ENCODE data around the gene SPTA1. TPM values are rescaled to one million over a fixed set of nuclear protein-coding genes. Genes with fewer than 3 reads are reported as not detected.

The SPTA1 gene
- total RNA-seq, 1 experiment from 2014 or later, result not detected

Other genes with a start within 250 kb of the SPTA1 start
- gene OR10K1, start 224.9 kb downstream of the SPTA1 start, total RNA-seq (2021; ENCODE audit: unreplicated experiment), result not detected
- gene OR10R2, start 214.5 kb downstream of the SPTA1 start, total RNA-seq (2021; ENCODE audit: unreplicated experiment), result not detected
- gene OR6Y1, start 132.3 kb downstream of the SPTA1 start, total RNA-seq (2021; ENCODE audit: unreplicated experiment), result not detected
- not detected for gene OR6P1, start 116.1 kb downstream of the SPTA1 start, total RNA-seq (2021; ENCODE audit: unreplicated experiment)
- not detected for gene OR10X1, start 106.8 kb downstream of the SPTA1 start, total RNA-seq (2021; ENCODE audit: unreplicated experiment)
- gene OR10Z1, start 81.4 kb downstream of the SPTA1 start, total RNA-seq (2021; ENCODE audit: unreplicated experiment), result not detected
- gene OR6K2, start 13.9 kb upstream of the SPTA1 start, total RNA-seq (2021; ENCODE audit: unreplicated experiment), result not detected
- not detected for gene OR6K3, start 34.0 kb upstream of the SPTA1 start, total RNA-seq (2021; ENCODE audit: unreplicated experiment)
- gene OR6K6, start 68.0 kb upstream of the SPTA1 start, total RNA-seq (2021; ENCODE audit: unreplicated experiment), result not detected
- gene OR6N1, start 85.5 kb upstream of the SPTA1 start, total RNA-seq (2021; ENCODE audit: unreplicated experiment), result not detected
- not detected for gene OR6N2, start 94.5 kb upstream of the SPTA1 start, total RNA-seq (2021; ENCODE audit: unreplicated experiment)
- not detected for gene MNDA, start 144.6 kb upstream of the SPTA1 start, total RNA-seq (2021; ENCODE audit: unreplicated experiment)
- gene PYHIN1, start 244.8 kb upstream of the SPTA1 start, total RNA-seq (2021; ENCODE audit: unreplicated experiment), result not detected